GM12878 (cell line): Measurements from ENCODE around the gene FUT6. TPM values are rescaled to one million over a fixed set of nuclear protein-coding genes. Genes with fewer than 3 reads are reported as not detected.

Source experiments
- ATAC-seq: fragments of 200-7000 bp; cut with Tn5 transposase; 3 replicates; pipeline ENCODE4 v1.9.1; 2020; ENCODE audit warnings: mild to moderate bottlenecking, moderate library complexity
- BruUV-seq: library from RNA; stranded (reverse); fragments of 400-500 nt; replicated peaks from 2 replicates; lab custom pipeline; 2021; lab: Mats Ljungman, UMichigan
- CTCF ChIA-PET: fragments of 300-600 bp; sonication (Branson Sonifier 250); formaldehyde crosslinking; extraction: SDS; loops from one replicate; lab custom pipeline; 2021; ENCODE audit warnings: inconsistent platforms; lab: Yijun Ruan, JAX
- POLR2A ChIA-PET: fragments of 350-600 bp; formaldehyde crosslinking; extraction: SDS; loops from one replicate; lab custom pipeline; 2021; ENCODE audit warnings: inconsistent platforms; lab: Charles Lee
- RAD21 ChIA-PET: fragments of 300-600 bp; sonication (Branson Sonifier 250); formaldehyde crosslinking; loops from one replicate; lab custom pipeline; 2023; ENCODE audit warnings: antibody characterized with exemption; ENCODE audit not compliant: unreplicated experiment; lab: Charles Lee
- SMC1A ChIA-PET: fragments of 300-600 bp; sonication (Branson Sonifier 250); formaldehyde crosslinking; loops from one replicate; lab custom pipeline; 2023; ENCODE audit not compliant: unreplicated experiment, uncharacterized antibody; lab: Charles Lee
- DNase-seq: peaks from one replicate; pipeline ENCODE4 v3.0.0-alpha.2; 2011; ENCODE audit warnings: low read depth, low spot score
- FAIRE-seq: peaks from 3 replicates; lab custom pipeline; 2011; peaks lifted over from hg19 to GRCh38; lab: Jason Lieb, UNC
- H2AFZ ChIP-seq: 2 replicates; pipeline ENCODE4 v1.6.0; 2011; ENCODE audit warnings: low read depth, low read length, control low read depth; ENCODE audit not compliant: control insufficient read depth
- H3K27ac ChIP-seq: 2 replicates; pipeline ENCODE4 v1.5.1; 2011; ENCODE audit warnings: control low read depth; ENCODE audit not compliant: control insufficient read depth, insufficient read depth
- H3K27me3 ChIP-seq, 2 experiments: replicated peaks in 1 of 2; 2 replicates each; pipeline versions ENCODE4 v1.6.0 to v1.6.1; 2011; ENCODE audit warnings: low read length in 1 of 2; ENCODE audit not compliant: control insufficient read depth in 2 of 2, insufficient read depth in 2 of 2
- H3K36me3 ChIP-seq, 2 experiments: 2 replicates each; pipeline ENCODE4 v1.5.1; 2011; ENCODE audit warnings: low read length in 1 of 2; ENCODE audit not compliant: control insufficient read depth in 2 of 2, insufficient read depth in 2 of 2
- H3K4me1 ChIP-seq: 2 replicates; pipeline ENCODE4 v1.6.1; 2011; ENCODE audit warnings: mild to moderate bottlenecking, low read length, moderate library complexity, mixed read lengths; ENCODE audit not compliant: control insufficient read depth, insufficient read depth
- H3K4me2 ChIP-seq: 2 replicates; pipeline ENCODE4 v1.6.0; 2011; ENCODE audit warnings: control low read depth; ENCODE audit not compliant: control insufficient read depth, insufficient read depth
- H3K4me3 ChIP-seq: fragments of 200-600 bp; sonication (generic); 2 replicates; pipeline ENCODE4 v1.5.1; 2016
- H3K79me2 ChIP-seq: 2 replicates; pipeline ENCODE4 v1.6.0; 2011; ENCODE audit warnings: low read length; ENCODE audit not compliant: control insufficient read depth, insufficient read depth
- H3K9ac ChIP-seq: 2 replicates; pipeline ENCODE4 v1.8.0; 2011; ENCODE audit warnings: low read length, control low read depth, mixed read lengths; ENCODE audit not compliant: control insufficient read depth, insufficient read depth
- H3K9me3 ChIP-seq: replicated peaks from 3 replicates; pipeline ENCODE4 v1.5.1; 2011; ENCODE audit warnings: mild to moderate bottlenecking, low read length; ENCODE audit not compliant: control insufficient read depth, insufficient read depth
- H4K20me1 ChIP-seq: 2 replicates; pipeline ENCODE4 v1.6.0; 2011; ENCODE audit not compliant: control insufficient read depth, insufficient read depth
- ATF2 ChIP-seq: IDR thresholded peaks from 2 replicates; pipeline ENCODE4 v1.6.1; 2012; ENCODE audit warnings: low read length, inconsistent platforms
- HDAC2 ChIP-seq: fragments of 200-600 bp; sonication (generic); IDR thresholded peaks from 2 replicates; pipeline ENCODE4 v1.6.1; 2017
- KAT2A ChIP-seq: conservative IDR thresholded peaks from 2 replicates; pipeline ENCODE4 v1.6.1; 2011; ENCODE audit warnings: low read depth, low read length; ENCODE audit not compliant: control insufficient read depth
- MYB ChIP-seq: fragments of 150-350 bp; IDR thresholded peaks from 2 replicates; pipeline ENCODE4 v1.6.1; 2014; ENCODE audit warnings: mild to moderate bottlenecking, low read depth, low read length, borderline replicate concordance
- NRF1 ChIP-seq: conservative IDR thresholded peaks from 2 replicates; pipeline ENCODE4 v1.6.1; 2011; ENCODE audit warnings: mild to moderate bottlenecking, low read depth, low read length, improper control_type of control experiment
- RAD21 ChIP-seq: IDR thresholded peaks from 2 replicates; pipeline ENCODE4 v1.6.1; 2011; ENCODE audit warnings: mild to moderate bottlenecking, low read depth, low read length, moderate library complexity; ENCODE audit not compliant: insufficient read depth
- ZNF384 ChIP-seq: IDR thresholded peaks from 2 replicates; pipeline ENCODE4 v1.6.1; 2012; ENCODE audit warnings: low read depth, mild to moderate bottlenecking, low read length, improper control_type of control experiment, borderline replicate concordance
- ZZZ3 ChIP-seq: IDR thresholded peaks from 2 replicates; pipeline ENCODE4 v1.6.1; 2011; ENCODE audit warnings: low read depth; ENCODE audit not compliant: control insufficient read depth, insufficient read length
- WGBS: methylation state at CpG from one replicate; pipeline ENCODE4 v1.1.6; 2016; ENCODE audit warnings: low lambda C conversion rate; ENCODE audit not compliant: insufficient replicate concordance, insufficient coverage; ENCODE audit errors: missing lambda C conversion rate; 5-methylcytosine and 5-hydroxymethylcytosine counted together
- in situ Hi-C: fragments of 300-500 bp; cut with MboI; formaldehyde crosslinking; loops from 9 replicates; pipeline ENCODE4 v1.14.3; 2018; ENCODE audit warnings: mixed read lengths
- intact Hi-C: fragments of 100-400 bp; cut with micrococcal nuclease; formaldehyde crosslinking; loops from one replicate; pipeline ENCODE4 v1.14.2; 2022; ENCODE audit not compliant: unreplicated experiment
- polyA plus RNA-seq, 11 experiments: library from polyadenylated mRNA; depleted of rRNA in 4 of 11; unstranded in 6 of 11; stranded (reverse) in 5 of 11; fragments of >200 nt; fragmentation: Nextera tagmentation in 4 of 11; fragmentation: Illumina TruSeq in 1 of 11; extraction: Ambion mirVana in 4 of 11; extraction: Trizol in 1 of 11; gene quantifications; 1 replicate in 1 of 11; 2 replicates in 10 of 11; pipeline versions ENCODE4 v1.2.1 to v1.2.3, GENCODE V29; 2011 to 2016; ENCODE audit warnings: inconsistent platforms in 2 of 11, missing spikeins in 2 of 11, low read depth in 1 of 11
- total RNA-seq, 4 experiments: library from RNA; depleted of rRNA in 3 of 4; stranded (reverse); fragments of >200 nt in 3 of 4; fragmentation: Illumina TruSeq in 1 of 4; extraction: Trizol in 1 of 4; gene quantifications; 2 replicates each; pipeline versions ENCODE4 v1.2.1 to v1.2.3, GENCODE V29; 2013 to 2021

Gene FUT6
- total and polyA plus RNA-seq, 10 of the 15 experiments (the other 5 are each of a cell fraction or from before 2014, with no cell fraction given): not detected

GRCh38 chr19:5870986-5871394 lies 31.5 kb upstream of the FUT6 start (continued):
- TF ChIP-seq ATF2 (no peak), ZZZ3 (no peak), ZNF384 (no peak), RAD21 (no peak), MYB (no peak), HDAC2 (no peak)

GRCh38 chr19:5867201-5868136 lies 28.0 kb upstream of the FUT6 start:
- Histone ChIP-seq H4K20me1 (no peaks in the 10 kb centered on the region), H3K4me3 (no peak overlapping the region), H3K9me3 (no peaks in the 10 kb centered on the region), H3K4me1 (no peaks in the 10 kb centered on the region), H3K79me2 (no peaks in the 10 kb centered on the region), H3K27ac (no peak overlapping the region), H3K27me3 (no peaks in the 10 kb centered on the region), H3K4me2 (no peak overlapping the region), H3K9ac (no peak overlapping the region), H3K36me3 (no peaks in the 10 kb centered on the region), H2AFZ (no peak overlapping the region)
- ATAC-seq (no peak), FAIRE-seq (no peak), DNase-seq (no peak)
- WGBS: 58% methylated on average over 28 of the region's 31 CpGs
- RAD21 ChIA-PET: interaction anchor here (0.6 kb wide), 1 partner anchor 70 kb away, joined by 4 read pairs; no protein-coding TSS in a partner anchor
- no TSS peak for BruUV-seq
- POLR2A ChIA-PET: no interaction called here
- in situ Hi-C loops: no loop called here
- CTCF ChIA-PET: no interaction called here
- TF ChIP-seq KAT2A: no peak
- TF ChIP-seq NRF1: no peak
- intact Hi-C loops: no loop called here
- SMC1A ChIA-PET: no interaction called here
